Measurements from ENCODE around the gene PNISR. TPM values are rescaled to one million over a fixed set of nuclear protein-coding genes. Genes with fewer than 3 reads are reported as not detected.

PNISR gene
- total and polyA plus RNA-seq, 3 donors from 2014 or later: 57.7 to 184 (median 173) TPM

DNA sequence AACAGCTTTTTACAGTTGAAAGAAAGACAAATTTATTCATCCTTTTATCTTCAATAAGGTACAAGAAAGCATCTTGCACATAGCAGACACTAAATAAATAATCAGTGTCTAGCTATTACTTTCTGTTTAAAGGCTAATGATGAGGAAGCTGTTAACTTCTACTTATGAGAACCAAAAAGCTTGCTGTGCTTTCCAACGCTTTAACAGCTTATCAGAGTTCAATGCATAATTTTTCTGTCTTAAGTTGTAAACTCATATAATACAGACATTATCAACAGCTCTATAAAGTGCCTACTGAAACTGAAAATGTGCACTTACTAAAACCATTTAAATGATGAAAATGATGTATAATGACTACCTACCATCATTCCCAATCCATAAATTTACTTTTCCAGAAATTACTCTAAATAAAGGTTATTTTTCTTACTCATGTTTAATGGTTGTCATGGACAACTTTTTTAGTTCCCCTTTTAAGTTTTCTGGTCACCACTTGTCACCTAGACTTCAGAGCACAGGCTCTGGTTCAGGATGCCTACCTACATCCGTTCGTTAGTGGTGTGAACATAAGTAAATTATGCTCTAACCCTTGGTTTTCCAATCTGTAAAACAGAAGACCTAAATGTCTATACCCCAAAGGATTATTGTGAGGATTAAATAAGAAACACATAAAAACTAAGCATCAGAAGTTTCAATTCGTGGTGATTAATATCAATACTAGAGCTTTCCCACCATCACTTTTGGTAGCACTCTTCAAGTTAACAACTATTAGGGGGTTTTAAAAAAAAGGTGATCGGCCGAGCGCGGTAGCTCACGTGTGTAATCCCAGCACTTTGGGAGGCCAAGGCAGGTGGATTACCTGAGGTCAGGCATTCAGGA is 8.0 kb downstream of the PNISR start:
- H3K36me3 ChIP-seq (ENCODE audit: low read depth, missing control alignments): no peaks in the 10 kb centered on the region
- H3K27ac ChIP-seq: no peak overlapping the region
- WGBS, 2 donors: 82% methylated on average over 9 of the region's 9 CpGs
- no peak for TF ChIP-seq POLR2A (IDR thresholded peaks at IDR 0.05)
- TF ChIP-seq, protein P1, sequence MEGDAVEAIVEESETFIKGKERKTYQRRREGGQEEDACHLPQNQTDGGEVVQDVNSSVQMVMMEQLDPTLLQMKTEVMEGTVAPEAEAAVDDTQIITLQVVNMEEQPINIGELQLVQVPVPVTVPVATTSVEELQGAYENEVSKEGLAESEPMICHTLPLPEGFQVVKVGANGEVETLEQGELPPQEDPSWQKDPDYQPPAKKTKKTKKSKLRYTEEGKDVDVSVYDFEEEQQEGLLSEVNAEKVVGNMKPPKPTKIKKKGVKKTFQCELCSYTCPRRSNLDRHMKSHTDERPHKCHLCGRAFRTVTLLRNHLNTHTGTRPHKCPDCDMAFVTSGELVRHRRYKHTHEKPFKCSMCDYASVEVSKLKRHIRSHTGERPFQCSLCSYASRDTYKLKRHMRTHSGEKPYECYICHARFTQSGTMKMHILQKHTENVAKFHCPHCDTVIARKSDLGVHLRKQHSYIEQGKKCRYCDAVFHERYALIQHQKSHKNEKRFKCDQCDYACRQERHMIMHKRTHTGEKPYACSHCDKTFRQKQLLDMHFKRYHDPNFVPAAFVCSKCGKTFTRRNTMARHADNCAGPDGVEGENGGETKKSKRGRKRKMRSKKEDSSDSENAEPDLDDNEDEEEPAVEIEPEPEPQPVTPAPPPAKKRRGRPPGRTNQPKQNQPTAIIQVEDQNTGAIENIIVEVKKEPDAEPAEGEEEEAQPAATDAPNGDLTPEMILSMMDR (IDR thresholded peaks at IDR 0.05): no peak
- H3K9me3 ChIP-seq: no peaks in the 10 kb centered on the region
- no peaks in the 10 kb centered on the region for H3K27me3 ChIP-seq
- DNase-seq: no peak
- no peak overlapping the region for H3K4me3 ChIP-seq
- peaks cover 4% of the 10 kb centered on the region for H3K4me1 ChIP-seq
- intact Hi-C loops (cut with DNase I; ENCODE audit: low total_unique reads): no loop called here

DNA sequence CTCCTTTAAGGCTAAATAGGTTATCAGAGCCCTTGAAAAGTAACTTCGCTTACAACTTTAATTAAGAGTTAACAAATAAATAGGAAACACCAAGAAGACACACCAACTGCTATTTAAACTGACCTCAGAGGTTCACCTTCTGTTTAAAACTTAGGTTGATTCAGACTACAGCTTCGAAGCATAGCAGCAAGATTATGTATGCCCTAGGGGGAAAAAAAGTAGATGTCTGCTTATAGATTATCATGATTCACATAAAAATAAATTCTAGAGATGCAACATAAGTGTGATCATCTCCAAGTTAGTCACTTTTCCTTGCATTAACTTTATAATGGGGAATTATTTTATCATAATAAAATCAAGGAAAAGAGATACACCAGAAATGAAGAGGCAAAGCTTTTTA is 8.9 kb downstream of the PNISR start:
- WGBS, 2 donors: 76 to 78% methylated on average over 2 of the region's 2 CpGs
- Histone ChIP-seq H3K27me3 (no peaks in the 10 kb centered on the region), H3K27ac (no peak overlapping the region), H3K4me3 (no peak overlapping the region), H3K9me3 (no peaks in the 10 kb centered on the region), H3K36me3 (ENCODE audit: low read depth, missing control alignments) (no peaks in the 10 kb centered on the region), H3K4me1 (peaks cover 4% of the 10 kb centered on the region)
- intact Hi-C loops (cut with DNase I; ENCODE audit: low total_unique reads): no loop called here
- no peak for DNase-seq
- TF ChIP-seq POLR2A (IDR thresholded peaks at IDR 0.05): no peak
- TF ChIP-seq, protein P1 (IDR thresholded peaks at IDR 0.05): no peak

DNA sequence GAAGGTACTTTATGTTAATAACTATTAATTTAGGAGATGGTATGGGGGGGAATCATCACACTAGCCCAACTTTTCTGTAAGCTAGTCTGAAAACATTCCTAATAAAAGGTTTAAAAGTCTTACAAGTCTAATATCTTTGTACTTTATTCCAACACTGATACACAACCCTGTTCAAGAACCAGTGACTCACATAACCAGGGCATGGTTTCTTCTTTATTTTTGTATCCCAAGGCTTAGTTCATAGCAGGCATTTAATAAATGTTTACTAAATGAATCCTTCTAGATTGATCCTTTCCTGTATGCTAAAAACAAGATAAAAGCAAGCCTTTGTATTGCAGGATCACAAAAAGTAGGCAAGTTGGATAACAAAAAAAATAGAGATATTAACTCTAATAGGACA is 9.7 kb downstream of the PNISR start:
- Histone ChIP-seq H3K4me3 (no peak overlapping the region), H3K4me1 (peaks cover 4% of the 10 kb centered on the region), H3K27ac (no peak overlapping the region), H3K9me3 (no peaks in the 10 kb centered on the region), H3K27me3 (no peaks in the 10 kb centered on the region), H3K36me3 (ENCODE audit: low read depth, missing control alignments) (no peaks in the 10 kb centered on the region)
- no peak for DNase-seq
- intact Hi-C loops (cut with DNase I; ENCODE audit: low total_unique reads): no loop called here
- TF ChIP-seq, protein P1 (IDR thresholded peaks at IDR 0.05): no peak
- TF ChIP-seq POLR2A (IDR thresholded peaks at IDR 0.05): no peak

DNA sequence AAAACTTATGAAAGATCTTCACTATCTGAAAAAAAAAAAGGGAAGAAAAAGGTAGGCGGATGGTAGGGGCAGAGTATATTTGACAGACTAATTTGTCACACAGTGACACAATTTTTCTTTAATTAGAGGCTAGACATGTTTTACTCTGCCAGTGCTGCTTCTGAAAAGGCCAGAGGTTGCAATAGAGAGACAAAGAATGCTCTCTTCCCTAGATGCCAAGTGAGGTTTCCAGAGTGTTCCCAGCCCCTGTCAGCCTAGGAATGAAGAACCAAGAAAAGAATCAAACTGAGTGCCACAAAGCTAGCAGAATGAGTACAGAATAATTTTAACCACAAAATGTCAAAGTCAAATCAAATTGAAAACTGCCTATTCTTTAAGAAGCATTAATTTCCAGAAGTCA is 13.0 kb downstream of the PNISR start:
- no peak for DNase-seq
- Histone ChIP-seq H3K36me3 (ENCODE audit: low read depth, missing control alignments) (no peaks in the 10 kb centered on the region), H3K9me3 (no peaks in the 10 kb centered on the region), H3K27ac (no peak overlapping the region), H3K4me3 (no peak overlapping the region), H3K4me1 (peaks cover 1% of the 10 kb centered on the region), H3K27me3 (no peaks in the 10 kb centered on the region)
- intact Hi-C loops (cut with DNase I; ENCODE audit: low total_unique reads): no loop called here
- 83 to 88% methylated on average over 1 of the region's 1 CpG for WGBS, 2 donors
- TF ChIP-seq, protein P1 (IDR thresholded peaks at IDR 0.05): no peak
- no peak for TF ChIP-seq POLR2A (IDR thresholded peaks at IDR 0.05)

DNA sequence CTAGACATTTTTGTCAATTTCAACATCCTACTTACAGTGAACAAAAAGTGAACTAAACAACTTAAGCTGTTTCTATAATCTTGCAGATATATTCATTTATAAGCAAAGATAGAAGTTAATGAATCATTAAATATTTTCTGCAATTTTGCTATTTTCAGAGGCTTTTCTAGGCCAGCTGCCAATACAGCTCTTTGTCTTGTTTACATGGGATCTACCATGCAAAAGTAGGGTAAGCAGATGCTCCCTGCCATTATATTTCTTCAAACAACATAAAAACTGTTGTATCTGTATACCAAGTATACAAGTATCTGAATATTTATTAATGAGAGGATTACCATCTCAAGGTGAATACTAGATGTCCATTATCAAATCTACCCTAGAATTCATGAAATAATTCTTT is 15.4 kb downstream of the PNISR start:
- no peak overlapping the region for H3K4me3 ChIP-seq
- no peak overlapping the region for H3K27ac ChIP-seq
- no peak for TF ChIP-seq POLR2A (IDR thresholded peaks at IDR 0.05)
- TF ChIP-seq, protein P1 (IDR thresholded peaks at IDR 0.05): no peak
- H3K4me1 ChIP-seq: no peaks in the 10 kb centered on the region
- intact Hi-C loops (cut with DNase I; ENCODE audit: low total_unique reads): no loop called here
- no peak for DNase-seq
- H3K9me3 ChIP-seq: no peaks in the 10 kb centered on the region
- H3K36me3 ChIP-seq (ENCODE audit: low read depth, missing control alignments): no peaks in the 10 kb centered on the region
- H3K27me3 ChIP-seq: no peaks in the 10 kb centered on the region

All from testis (tissue), 3 donors.